Aorta (tissue), 5 donors: Measurements from ENCODE around the gene ERFE. TPM values are rescaled to one million over a fixed set of nuclear protein-coding genes. Genes with fewer than 3 reads are reported as not detected.

ENCODE experiments used
- ATAC-seq: fragments of 200-7000 bp; cut with Tn5 transposase; one replicate; pipeline ENCODE4 v1.9.1; 2022; ENCODE audit warnings: moderate library complexity; ENCODE audit not compliant: low FRiP score
- DNase-seq, 2 donors: peaks; one replicate each; pipeline ENCODE4 v3.0.0-alpha.2; 2020
- H3K27ac ChIP-seq, 2 donors: one replicate each; pipeline ENCODE4 v1.5.1; 2013; ENCODE audit warnings: low read length in 2 of 2, mild to moderate bottlenecking in 2 of 2, moderate library complexity in 2 of 2, control low read depth in 1 of 2, inconsistent platforms in 1 of 2, low read depth in 1 of 2
- H3K27me3 ChIP-seq, 2 donors: one replicate each; pipeline ENCODE4 v1.6.1; 2013; ENCODE audit warnings: control low read depth in 1 of 2, low read length in 1 of 2, mild to moderate bottlenecking in 1 of 2, moderate library complexity in 1 of 2; ENCODE audit not compliant: insufficient read depth in 2 of 2, control insufficient read depth in 1 of 2
- H3K36me3 ChIP-seq, 2 donors: one replicate each; pipeline ENCODE4 v1.6.1; 2013; ENCODE audit warnings: control low read depth in 1 of 2, low read length in 1 of 2, mild to moderate bottlenecking in 1 of 2; ENCODE audit not compliant: insufficient read depth in 2 of 2, control insufficient read depth in 1 of 2
- H3K4me1 ChIP-seq, 2 donors: one replicate each; pipeline ENCODE4 v1.6.1; 2013; ENCODE audit warnings: low read length in 2 of 2, control low read depth in 1 of 2, mild to moderate bottlenecking in 1 of 2, moderate library complexity in 1 of 2; ENCODE audit not compliant: insufficient read depth in 2 of 2, control insufficient read depth in 1 of 2
- H3K4me3 ChIP-seq, 2 donors: one replicate each; pipeline ENCODE4 v1.5.1; 2013; ENCODE audit warnings: low read length in 2 of 2, control low read depth in 1 of 2, mild to moderate bottlenecking in 1 of 2
- H3K9me3 ChIP-seq: one replicate; pipeline ENCODE4 v1.6.1; 2013; ENCODE audit warnings: mild to moderate bottlenecking, low read length; ENCODE audit not compliant: control insufficient read depth
- WGBS, 2 donors: extraction: QIAGEN DNeasy Blood & Tissue Kit; methylation state at CpG; one replicate each; pipeline ENCODE4 v1.1.7; 2013; 5-methylcytosine and 5-hydroxymethylcytosine counted together
- intact Hi-C, 2 donors: fragments of 100-400 bp; cut with DNase I; formaldehyde crosslinking; loops; one replicate each; pipeline versions ENCODE4 v1.14.2 to v1.15.0; 2022
- polyA plus RNA-seq, 2 donors: library from polyadenylated mRNA; stranded (reverse); fragments of 200-250 nt; gene quantifications; one replicate each; pipeline ENCODE4 v1.2.3, GENCODE V29; 2013
- total RNA-seq, 2 donors: library from RNA; stranded (reverse); fragmentation: NEBNext Ultra II Directional; extraction: Animal tissue kit (Norgen Biotek cat#: 25700); gene quantifications; one replicate each; pipeline ENCODE4 v1.2.1, GENCODE V29; 2021
- donor health status: healthy with polysubstance abuse.
- donor health status: Bipolar disorder and iron deficiency.
- donor health status: DM: no; HTN: no; CAD: no.
- donor health status: DM: no; HTN: no; CAD: no.
- donor health status: DM: yes; HTN: yes; CAD: no.

The ERFE gene
- total and polyA plus RNA-seq, 4 donors = 0.96 to 2.8 (median 2.5) TPM; not detected in 1

DNA sequence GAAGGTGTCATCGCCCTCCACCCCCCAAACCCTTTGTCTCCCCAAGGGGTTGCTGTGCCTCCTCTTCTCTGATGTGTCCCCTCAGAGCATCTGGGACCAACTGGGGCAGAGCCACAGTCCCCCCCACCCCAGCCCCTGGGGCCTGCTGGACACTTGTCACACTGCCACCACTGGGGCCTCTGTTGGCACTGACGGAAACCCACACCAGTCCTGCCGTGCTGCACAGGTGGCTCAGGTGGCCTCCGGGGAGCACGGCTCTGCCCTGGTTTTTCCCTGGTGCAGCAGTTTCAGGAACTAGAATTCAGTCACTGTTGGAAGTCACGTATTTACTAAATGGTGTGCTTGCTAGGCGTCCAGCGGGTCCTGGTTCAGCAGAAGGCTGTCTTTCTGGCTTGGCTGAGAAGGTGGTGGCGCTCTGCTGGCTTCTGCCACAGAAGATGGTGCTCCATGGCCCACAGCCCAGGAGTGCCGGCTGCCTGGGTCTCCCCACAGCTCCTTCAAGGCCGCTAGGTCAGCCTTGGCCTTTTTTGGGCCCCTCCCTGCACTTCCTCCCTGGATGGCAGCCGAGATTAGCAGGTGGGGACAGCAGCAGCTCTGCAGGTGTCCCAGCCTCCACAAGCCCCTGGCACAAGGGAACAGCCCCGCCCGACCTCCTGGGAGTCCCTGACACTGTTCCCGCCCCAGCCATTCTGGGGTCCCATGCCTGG, 38.9 kb upstream of the ERFE start:
- H3K9me3 ChIP-seq = no peaks in the 10 kb centered on the region
- WGBS, 2 donors = 68 to 77% methylated on average over 12 to 15 of the region's 15 CpGs
- ATAC-seq = no peak
- intact Hi-C loops = no loop called here
- H3K27ac ChIP-seq = no peak overlapping the region
- H3K4me1 ChIP-seq = no peaks in the 10 kb centered on the region
- peak; percentile 28 to 70 for DNase-seq
- H3K36me3 ChIP-seq = no peaks in the 10 kb centered on the region
- H3K27me3 ChIP-seq = no peaks in the 10 kb centered on the region
- H3K4me3 ChIP-seq = no peak overlapping the region

DNA sequence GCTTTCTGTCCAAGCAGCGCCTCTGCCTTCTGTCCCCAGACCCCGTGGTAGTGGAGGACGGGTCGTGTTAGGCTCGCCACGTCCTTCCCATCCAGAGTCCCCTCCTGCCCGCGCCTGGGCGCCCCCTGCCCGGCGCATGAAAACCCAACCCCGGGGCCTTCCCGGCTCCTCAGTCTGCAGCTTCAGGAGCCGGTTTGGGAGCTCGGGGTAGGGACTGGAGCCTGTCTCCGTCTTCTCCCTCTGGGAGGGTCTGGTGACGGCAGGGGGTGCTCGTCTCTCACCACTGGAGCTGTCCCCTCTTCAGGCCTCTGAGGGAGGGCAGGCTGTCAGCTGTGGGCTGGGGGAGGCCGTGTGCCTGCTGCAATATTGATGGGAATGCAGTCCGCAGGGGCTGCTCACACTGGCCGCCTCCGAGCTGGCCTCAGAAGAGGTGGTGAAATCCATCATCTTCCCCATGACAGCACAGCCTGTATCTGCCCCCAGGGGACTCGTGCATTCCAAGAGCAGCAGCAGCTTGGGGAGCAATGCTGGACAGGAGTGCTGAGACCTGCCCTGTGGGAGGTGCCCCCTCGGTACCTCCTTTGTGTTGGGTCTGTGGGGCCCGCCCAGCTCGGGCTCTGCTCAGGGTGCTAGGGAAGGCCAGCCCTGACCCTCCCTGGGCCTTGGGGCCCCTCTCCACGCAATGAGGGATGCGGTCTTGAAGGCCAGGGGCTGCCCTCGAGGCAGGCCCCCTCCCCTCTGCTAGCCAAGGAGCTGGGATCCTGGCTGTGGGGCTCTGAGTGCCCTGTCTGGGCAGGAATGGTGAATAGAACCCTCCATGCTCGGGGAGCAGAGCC, 38.1 kb upstream of the ERFE start:
- H3K4me3 ChIP-seq = no peak overlapping the region
- intact Hi-C loops = no loop called here
- ATAC-seq = no peak
- no peaks in the 10 kb centered on the region for H3K4me1 ChIP-seq
- H3K27me3 ChIP-seq = no peaks in the 10 kb centered on the region
- 23 to 49% methylated on average over 29 to 30 of the region's 30 CpGs for WGBS, 2 donors
- H3K27ac ChIP-seq = no peak overlapping the region
- no peaks in the 10 kb centered on the region for H3K36me3 ChIP-seq
- DNase-seq = peak in 1 of 2 donors; percentile 77
- no peaks in the 10 kb centered on the region for H3K9me3 ChIP-seq

DNA sequence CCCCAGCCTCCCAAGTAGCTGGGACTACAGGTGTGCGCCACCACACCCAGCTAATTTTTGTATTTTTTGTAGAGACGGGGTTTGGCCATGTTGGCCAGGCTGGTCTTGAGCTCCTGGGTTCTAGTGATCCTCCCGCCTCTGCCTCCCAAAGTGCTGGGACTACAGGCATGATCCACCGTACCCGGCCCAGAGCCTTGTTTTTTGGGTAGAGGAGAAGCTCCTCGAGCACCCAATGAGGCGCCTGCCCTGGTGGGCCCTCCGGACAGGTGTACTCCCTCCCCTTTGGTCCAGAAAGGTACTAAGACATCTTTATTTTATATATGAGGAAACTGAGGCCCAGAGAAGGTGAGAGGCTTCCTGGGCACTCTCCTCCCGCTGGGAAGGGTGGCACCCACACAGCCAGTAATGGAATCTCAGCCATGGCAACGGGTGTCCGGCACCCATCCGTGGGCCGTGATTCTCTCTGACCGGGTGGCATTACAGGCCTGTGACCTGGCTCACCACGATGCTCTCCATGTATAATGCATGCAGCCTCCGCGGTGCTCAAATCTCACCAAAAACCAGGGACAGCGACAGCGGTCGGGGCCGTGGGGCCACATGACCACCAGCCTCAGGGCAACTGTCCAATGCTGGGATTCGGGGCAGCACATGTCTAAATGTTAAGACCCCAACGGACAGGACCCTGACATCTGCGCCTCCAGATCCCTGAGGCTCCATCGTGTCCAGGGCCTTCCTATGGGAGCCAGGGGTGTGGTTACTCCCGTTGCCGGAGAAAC, 37.1 kb upstream of the ERFE start:
- intact Hi-C loops = no loop called here

DNA sequence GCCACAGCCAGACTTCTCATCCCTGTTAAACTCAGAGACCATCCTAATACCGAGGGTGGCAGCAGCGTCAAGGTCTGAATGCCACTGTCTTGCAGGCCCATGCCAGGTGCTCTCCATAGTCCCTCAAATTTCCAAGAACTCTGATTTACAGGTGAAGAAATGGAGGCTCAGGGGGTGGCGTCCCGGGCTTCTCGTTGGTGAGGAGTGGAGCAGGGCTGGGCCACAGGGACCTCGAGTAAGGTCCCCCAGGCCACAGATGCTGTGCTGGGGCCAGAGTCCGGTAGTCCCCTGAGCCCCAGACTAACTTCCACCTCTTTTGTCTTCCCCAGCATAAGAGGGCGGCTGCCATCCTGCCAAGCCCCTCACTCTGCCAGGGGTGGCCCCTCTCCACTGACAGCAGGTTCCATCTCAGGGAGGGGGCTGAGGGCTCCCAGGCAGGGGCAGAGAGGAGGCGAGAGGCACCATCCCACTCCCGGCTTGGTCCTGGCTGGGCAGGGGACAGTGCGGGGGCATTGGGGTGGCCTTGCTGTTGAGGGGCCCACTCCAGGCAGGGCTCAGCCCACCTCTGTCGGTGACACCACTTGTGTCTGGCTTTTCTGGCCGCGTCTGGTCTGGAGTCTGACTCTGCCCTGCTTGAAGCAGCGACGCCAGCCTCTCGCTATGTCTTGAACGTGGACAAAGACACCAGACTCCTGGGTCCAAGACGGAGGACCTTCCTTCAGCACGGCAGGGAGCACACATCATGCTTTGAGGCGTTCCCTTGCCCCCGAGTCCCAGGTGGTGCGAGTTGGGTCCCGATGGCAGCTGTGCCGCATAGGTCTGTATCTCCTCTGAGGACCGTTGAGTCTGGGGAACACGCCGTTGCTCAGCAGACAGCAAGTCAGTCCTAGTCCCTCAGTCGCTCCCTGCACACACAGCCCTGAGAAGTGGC, 36.2 kb upstream of the ERFE start:
- no peak overlapping the region for H3K27ac ChIP-seq
- 92% methylated on average over 29 of the region's 29 CpGs for WGBS, 2 donors
- DNase-seq (peak in 1 of 2 donors; percentile 67), ATAC-seq (no peak)
- H3K4me3 ChIP-seq = no peak overlapping the region
- no peaks in the 10 kb centered on the region for H3K4me1 ChIP-seq
- H3K27me3 ChIP-seq = no peaks in the 10 kb centered on the region
- H3K36me3 ChIP-seq = no peaks in the 10 kb centered on the region
- no peaks in the 10 kb centered on the region for H3K9me3 ChIP-seq
- intact Hi-C loops = no loop called here

More for the DNA sequence above, 37.1 kb upstream of the ERFE start:
- no peaks in the 10 kb centered on the region for H3K9me3 ChIP-seq
- H3K4me3 ChIP-seq = no peak overlapping the region
- H3K27ac ChIP-seq = no peak overlapping the region
- H3K4me1 ChIP-seq = no peaks in the 10 kb centered on the region
- H3K27me3 ChIP-seq = no peaks in the 10 kb centered on the region
- no peaks in the 10 kb centered on the region for H3K36me3 ChIP-seq
- WGBS, 2 donors = 92 to 97% methylated on average over 27 of the region's 27 CpGs
- ATAC-seq (no peak), DNase-seq (peak in 1 of 2 donors; percentile 67)

DNA sequence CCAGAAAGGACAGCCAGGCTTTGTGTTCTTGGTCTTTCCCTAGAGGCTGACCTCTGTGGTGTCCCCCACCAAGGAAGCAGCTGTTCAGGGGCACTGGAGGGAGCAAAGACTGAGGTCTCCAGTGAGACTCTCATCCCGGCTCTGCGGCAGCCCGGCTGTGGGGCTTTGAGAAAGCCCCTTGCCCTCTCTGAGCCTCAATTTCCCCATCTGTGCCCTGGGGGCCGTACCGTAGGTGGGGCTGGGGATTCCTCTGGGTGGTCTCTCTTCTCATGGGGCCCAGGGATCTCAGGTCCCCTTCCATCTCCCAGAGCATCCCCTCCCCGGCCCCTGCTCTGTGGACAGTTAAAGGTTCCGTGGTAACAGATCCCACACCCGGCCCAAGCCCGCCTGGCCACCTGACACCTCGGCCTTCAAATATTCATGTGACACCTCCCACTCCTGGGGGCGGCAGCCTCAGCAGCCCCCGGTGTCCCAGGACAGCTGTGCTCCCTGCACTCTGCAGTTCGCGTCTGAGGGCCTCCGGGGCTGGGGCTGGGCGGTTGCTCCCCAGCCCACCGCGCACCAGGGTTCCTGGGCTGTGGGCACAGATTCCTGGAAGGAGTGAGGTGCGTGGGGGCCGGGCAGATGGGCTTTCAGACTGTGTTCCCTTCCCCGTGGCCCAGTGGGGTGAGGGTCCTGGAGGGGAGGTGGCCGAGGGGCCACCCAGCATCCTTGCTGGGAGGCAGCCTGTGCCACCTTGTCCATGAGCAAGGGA, 35.4 kb upstream of the ERFE start:
- Histone ChIP-seq H3K27me3 (no peaks in the 10 kb centered on the region), H3K36me3 (no peaks in the 10 kb centered on the region), H3K4me3 (no peak overlapping the region), H3K9me3 (no peaks in the 10 kb centered on the region), H3K4me1 (no peaks in the 10 kb centered on the region), H3K27ac (no peak overlapping the region)
- WGBS, 2 donors = 86 to 89% methylated on average over 22 of the region's 22 CpGs
- peak in 1 of 2 donors; percentile 68 for DNase-seq
- no peak for ATAC-seq
- intact Hi-C loops = no loop called here

DNA sequence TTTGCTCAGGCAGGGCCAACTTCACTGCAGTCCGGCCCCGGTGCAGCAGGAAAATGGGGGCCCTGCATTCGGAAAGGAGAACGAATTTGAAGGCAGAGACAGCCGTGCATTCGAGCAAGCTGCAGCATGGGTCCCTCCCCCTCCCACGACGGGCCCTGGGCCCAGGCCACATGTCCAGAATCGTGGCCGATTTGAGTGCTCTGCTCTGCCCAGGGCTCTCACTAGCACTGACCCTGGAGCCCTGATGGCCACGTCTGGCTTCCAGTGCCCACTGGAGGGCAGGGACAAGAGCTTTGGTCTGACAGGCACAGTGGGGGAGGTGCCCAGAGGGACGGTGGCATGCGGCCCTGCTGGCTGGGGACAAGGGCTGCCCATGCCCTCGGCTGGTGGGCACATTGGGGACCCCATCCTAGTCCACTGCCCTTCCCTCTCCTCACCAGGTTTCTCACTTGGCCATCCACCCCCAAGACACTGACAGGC, 34.7 kb upstream of the ERFE start:
- no peak for ATAC-seq
- WGBS, 2 donors = 80 to 82% methylated on average over 14 of the region's 14 CpGs
- Histone ChIP-seq H3K9me3 (no peaks in the 10 kb centered on the region), H3K4me3 (no peak overlapping the region), H3K36me3 (no peaks in the 10 kb centered on the region), H3K27me3 (no peaks in the 10 kb centered on the region), H3K4me1 (no peaks in the 10 kb centered on the region), H3K27ac (no peak overlapping the region)
- intact Hi-C loops = no loop called here
- peak in 1 of 2 donors; percentile 68 for DNase-seq

DNA sequence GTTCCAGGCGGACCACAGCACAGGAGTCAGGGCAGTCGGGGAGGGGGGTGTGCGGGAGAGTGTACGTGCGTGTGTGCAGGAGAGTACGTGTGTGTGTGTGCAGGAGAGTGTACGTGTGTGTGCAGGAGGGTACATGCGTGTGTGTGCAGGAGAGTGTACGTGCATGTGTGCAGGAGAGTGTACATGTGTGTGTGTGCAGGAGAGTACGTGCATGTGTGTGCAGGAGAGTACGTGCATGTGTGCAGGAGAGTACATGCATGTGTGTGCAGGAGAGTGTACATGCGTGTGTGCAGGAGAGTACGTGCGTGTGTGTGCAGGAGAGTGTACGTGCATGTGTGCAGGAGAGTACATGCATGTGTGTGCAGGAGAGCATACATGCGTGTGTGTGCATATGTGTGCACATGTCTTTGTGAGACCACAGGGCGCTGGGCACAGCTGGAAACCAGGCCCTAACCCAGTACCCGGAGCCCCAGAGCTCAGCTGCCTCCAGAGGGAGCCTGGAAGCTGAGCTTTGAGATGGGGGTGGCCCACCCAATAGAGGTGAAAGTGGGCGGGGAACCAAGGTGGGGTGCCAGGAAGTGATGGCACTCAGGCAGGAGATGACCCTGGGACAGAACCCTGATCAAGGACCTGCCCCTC, 34.2 kb upstream of the ERFE start:
- intact Hi-C loops = no loop called here

More for the DNA sequence above, 34.2 kb upstream of the ERFE start:
- no peaks in the 10 kb centered on the region for H3K36me3 ChIP-seq
- no peaks in the 10 kb centered on the region for H3K27me3 ChIP-seq
- H3K4me3 ChIP-seq = no peak overlapping the region
- no peak for ATAC-seq
- H3K4me1 ChIP-seq = no peaks in the 10 kb centered on the region
- peak in 1 of 2 donors; percentile 67 for DNase-seq
- no peaks in the 10 kb centered on the region for H3K9me3 ChIP-seq
- 90 to 96% methylated on average over 18 to 19 of the region's 19 CpGs for WGBS, 2 donors
- no peak overlapping the region for H3K27ac ChIP-seq
